Activated T-cell treated with anti-CD3 and anti-CD28 coated beads for 1 hour (primary cell): ENCODE data around the gene UQCR11.

ENCODE experiments used
- DNase-seq: peaks from one replicate; pipeline ENCODE4 v3.0.0-alpha.2; 2020; ENCODE audit warnings: low read depth

The UQCR11 gene

GRCh38 chr19:1634938-1635243 is 29.6 kb upstream of the UQCR11 start:
- DNase-seq: no peak

GRCh38 chr19:1634242-1634937 is 29.1 kb upstream of the UQCR11 start:
- no peak for DNase-seq

GRCh38 chr19:1633269-1633826 is 28.1 kb upstream of the UQCR11 start:
- no peak for DNase-seq

GRCh38 chr19:1632462-1633268 is 27.4 kb upstream of the UQCR11 start:
- no peak for DNase-seq

- DNase-seq: no peak
Observed at GRCh38 chr19:1631557-1632100, 26.4 kb upstream of the UQCR11 start.

- no peak for DNase-seq
Observed at GRCh38 chr19:1630811-1631210, 25.5 kb upstream of the UQCR11 start.

- no peak for DNase-seq
Observed at GRCh38 chr19:1630012-1630411, 24.8 kb upstream of the UQCR11 start.

GRCh38 chr19:1629256-1629808 is 24.1 kb upstream of the UQCR11 start:
- no peak for DNase-seq

GRCh38 chr19:1627194-1627593 is 21.9 kb upstream of the UQCR11 start:
- no peak for DNase-seq

- no peak for DNase-seq
Observed at GRCh38 chr19:1626417-1627010, 21.3 kb upstream of the UQCR11 start.

- DNase-seq: peak; percentile 36
Observed at GRCh38 chr19:1624458-1624857, 19.2 kb upstream of the UQCR11 start.

- DNase-seq: no peak
Observed at GRCh38 chr19:1622541-1622940, 17.3 kb upstream of the UQCR11 start.

- DNase-seq: no peak
Observed at GRCh38 chr19:1622007-1622406, 16.7 kb upstream of the UQCR11 start.

- no peak for DNase-seq
Observed at GRCh38 chr19:1621574-1621973, 16.3 kb upstream of the UQCR11 start.

GRCh38 chr19:1621021-1621420 is 15.8 kb upstream of the UQCR11 start:
- DNase-seq: no peak

GRCh38 chr19:1620502-1620901 is 15.2 kb upstream of the UQCR11 start:
- no peak for DNase-seq

GRCh38 chr19:1619703-1620102 is 14.4 kb upstream of the UQCR11 start:
- DNase-seq: no peak

- no peak for DNase-seq
Observed at GRCh38 chr19:1619094-1619439, 13.8 kb upstream of the UQCR11 start.

GRCh38 chr19:1618157-1619093 is 13.2 kb upstream of the UQCR11 start:
- DNase-seq: no peak

GRCh38 chr19:1616875-1617274 is 11.6 kb upstream of the UQCR11 start:
- DNase-seq: no peak

GRCh38 chr19:1616396-1616795 is 11.1 kb upstream of the UQCR11 start:
- no peak for DNase-seq
